Endothelial cell (in vitro differentiated cells): ENCODE measurements around the gene PC. TPM values are rescaled to one million over a fixed set of nuclear protein-coding genes. Genes with fewer than 3 reads are reported as not detected.
"Not testable (repeated sequence)": the region's sequence is repeated elsewhere in the genome, so short reads cannot be mapped to it uniquely, and the experiment has no call there.

Source experiments
- DNase-seq: peaks from one replicate; pipeline ENCODE4 v3.0.0; 2021; ENCODE audit warnings: low spot score
- H3K27ac Mint-ChIP-seq: one replicate; pipeline ENCODE4 v1.8.0; 2021; ENCODE audit warnings: mixed read lengths, inconsistent platforms; ENCODE audit not compliant: unreplicated experiment
- H3K27me3 Mint-ChIP-seq: one replicate; pipeline ENCODE4 v1.8.0; 2021; ENCODE audit warnings: mild to moderate bottlenecking, moderate library complexity, mixed read lengths, inconsistent platforms; ENCODE audit not compliant: unreplicated experiment
- H3K36me3 Mint-ChIP-seq: one replicate; pipeline ENCODE4 v1.8.0; 2021; ENCODE audit warnings: mild to moderate bottlenecking, low read depth, mixed read lengths, inconsistent platforms; ENCODE audit not compliant: unreplicated experiment
- H3K4me1 Mint-ChIP-seq: one replicate; pipeline ENCODE4 v1.8.0; 2021; ENCODE audit warnings: mild to moderate bottlenecking, mixed read lengths, inconsistent platforms; ENCODE audit not compliant: unreplicated experiment
- H3K4me3 Mint-ChIP-seq: one replicate; pipeline ENCODE4 v1.8.0; 2021; ENCODE audit warnings: mild to moderate bottlenecking, mixed read lengths, inconsistent platforms; ENCODE audit not compliant: unreplicated experiment
- H3K9me3 Mint-ChIP-seq: one replicate; pipeline ENCODE4 v1.8.0; 2021; ENCODE audit warnings: mixed read lengths, inconsistent platforms; ENCODE audit not compliant: unreplicated experiment
- total RNA-seq: library from RNA; stranded (reverse); fragmentation: NEBNext Ultra II Directional; extraction: Animal tissue kit (Norgen Biotek cat#: 25700); gene quantifications from one replicate; pipeline ENCODE4 v1.2.1, GENCODE V29; 2021; ENCODE audit not compliant: unreplicated experiment
- TF ChIP-seq, protein P1 (sequence below): fragments of 200-600 bp; sonication (generic); IDR thresholded peaks from one replicate; pipeline ENCODE4 v1.5.0; 2021; ENCODE audit warnings: antibody characterized with exemption; ENCODE audit not compliant: unreplicated experiment

The PC gene
- total RNA-seq, 1 donor from 2014 or later, result 5.8 TPM

- DNase-seq, result no peak
- peaks cover 3% of the 10 kb centered on the region for H3K36me3 Mint-ChIP-seq
- H3K27me3 Mint-ChIP-seq, result peaks cover 3% of the 10 kb centered on the region
- no peaks in the 10 kb centered on the region for H3K9me3 Mint-ChIP-seq
- H3K27ac Mint-ChIP-seq, result no peak overlapping the region
- TF ChIP-seq, protein P1, sequence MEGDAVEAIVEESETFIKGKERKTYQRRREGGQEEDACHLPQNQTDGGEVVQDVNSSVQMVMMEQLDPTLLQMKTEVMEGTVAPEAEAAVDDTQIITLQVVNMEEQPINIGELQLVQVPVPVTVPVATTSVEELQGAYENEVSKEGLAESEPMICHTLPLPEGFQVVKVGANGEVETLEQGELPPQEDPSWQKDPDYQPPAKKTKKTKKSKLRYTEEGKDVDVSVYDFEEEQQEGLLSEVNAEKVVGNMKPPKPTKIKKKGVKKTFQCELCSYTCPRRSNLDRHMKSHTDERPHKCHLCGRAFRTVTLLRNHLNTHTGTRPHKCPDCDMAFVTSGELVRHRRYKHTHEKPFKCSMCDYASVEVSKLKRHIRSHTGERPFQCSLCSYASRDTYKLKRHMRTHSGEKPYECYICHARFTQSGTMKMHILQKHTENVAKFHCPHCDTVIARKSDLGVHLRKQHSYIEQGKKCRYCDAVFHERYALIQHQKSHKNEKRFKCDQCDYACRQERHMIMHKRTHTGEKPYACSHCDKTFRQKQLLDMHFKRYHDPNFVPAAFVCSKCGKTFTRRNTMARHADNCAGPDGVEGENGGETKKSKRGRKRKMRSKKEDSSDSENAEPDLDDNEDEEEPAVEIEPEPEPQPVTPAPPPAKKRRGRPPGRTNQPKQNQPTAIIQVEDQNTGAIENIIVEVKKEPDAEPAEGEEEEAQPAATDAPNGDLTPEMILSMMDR, result no peak
- no peak overlapping the region for H3K4me3 Mint-ChIP-seq
- H3K4me1 Mint-ChIP-seq, result peaks cover 12% of the 10 kb centered on the region
These were observed 33.9 kb upstream of the PC start for GRCh38 chr11:66992041-66992440.

GRCh38 chr11:66989360-66989759, 31.2 kb upstream of the PC start:
- not testable (repeated sequence) for H3K27ac Mint-ChIP-seq, H3K4me3 Mint-ChIP-seq, H3K36me3 Mint-ChIP-seq, H3K9me3 Mint-ChIP-seq, H3K27me3 Mint-ChIP-seq, DNase-seq
- H3K4me1 Mint-ChIP-seq, result peaks cover 20% of the 10 kb centered on the region

DNA sequence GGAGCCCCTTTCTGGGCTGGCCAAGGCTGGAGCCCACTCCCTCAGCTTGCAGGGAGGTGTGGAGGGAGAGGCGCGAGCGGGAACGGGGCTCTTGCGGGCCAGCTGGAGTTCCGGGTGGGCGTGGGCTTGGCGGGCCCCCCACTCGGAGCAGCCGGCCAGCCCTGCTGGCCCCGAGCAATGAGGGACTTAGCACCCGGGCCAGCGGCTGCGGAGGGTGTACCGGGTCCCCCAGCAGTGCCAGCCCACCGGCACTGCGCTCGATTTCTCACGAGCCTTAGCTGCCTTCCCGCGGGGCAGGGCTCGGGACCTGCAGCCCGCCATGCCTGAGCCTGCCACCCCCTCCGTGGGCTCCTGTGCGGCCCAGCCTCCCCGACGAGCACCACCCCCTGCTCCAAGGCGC, 30.6 kb upstream of the PC start:
- not testable (repeated sequence) for H3K9me3 Mint-ChIP-seq, H3K36me3 Mint-ChIP-seq, H3K4me3 Mint-ChIP-seq, H3K27ac Mint-ChIP-seq, DNase-seq, H3K27me3 Mint-ChIP-seq
- H3K4me1 Mint-ChIP-seq, result peaks cover 20% of the 10 kb centered on the region

GRCh38 chr11:66987924-66988637, 29.9 kb upstream of the PC start:
- H3K4me1 Mint-ChIP-seq, result peaks cover 20% of the 10 kb centered on the region
- peak overlapping the region; percentile 44 for H3K27ac Mint-ChIP-seq
- no peak for DNase-seq
- no peaks in the 10 kb centered on the region for H3K9me3 Mint-ChIP-seq
- peaks cover 4% of the 10 kb centered on the region for H3K27me3 Mint-ChIP-seq
- TF ChIP-seq, protein P1, result no peak
- peak overlapping the region; percentile 28 for H3K4me3 Mint-ChIP-seq
- peaks cover 7% of the 10 kb centered on the region for H3K36me3 Mint-ChIP-seq

GRCh38 chr11:66987158-66987620, 29.0 kb upstream of the PC start:
- H3K27me3 Mint-ChIP-seq, result peaks cover 8% of the 10 kb centered on the region
- DNase-seq, result no peak
- no peaks in the 10 kb centered on the region for H3K9me3 Mint-ChIP-seq
- H3K27ac Mint-ChIP-seq, result no peak overlapping the region
- H3K4me3 Mint-ChIP-seq, result no peak overlapping the region
- TF ChIP-seq, protein P1, result no peak
- H3K36me3 Mint-ChIP-seq, result peaks cover 11% of the 10 kb centered on the region
- H3K4me1 Mint-ChIP-seq, result peaks cover 20% of the 10 kb centered on the region

- H3K27ac Mint-ChIP-seq, result no peak overlapping the region
- TF ChIP-seq, protein P1, result no peak
- peaks cover 11% of the 10 kb centered on the region for H3K36me3 Mint-ChIP-seq
- DNase-seq, result no peak
- H3K9me3 Mint-ChIP-seq, result no peaks in the 10 kb centered on the region
- peaks cover 8% of the 10 kb centered on the region for H3K27me3 Mint-ChIP-seq
- H3K4me1 Mint-ChIP-seq, result peaks cover 20% of the 10 kb centered on the region
- H3K4me3 Mint-ChIP-seq, result no peak overlapping the region
These were observed 28.0 kb upstream of the PC start for GRCh38 chr11:66986178-66986545.
